ENCODE data around the gene EID1.

The EID1 gene

DNA sequence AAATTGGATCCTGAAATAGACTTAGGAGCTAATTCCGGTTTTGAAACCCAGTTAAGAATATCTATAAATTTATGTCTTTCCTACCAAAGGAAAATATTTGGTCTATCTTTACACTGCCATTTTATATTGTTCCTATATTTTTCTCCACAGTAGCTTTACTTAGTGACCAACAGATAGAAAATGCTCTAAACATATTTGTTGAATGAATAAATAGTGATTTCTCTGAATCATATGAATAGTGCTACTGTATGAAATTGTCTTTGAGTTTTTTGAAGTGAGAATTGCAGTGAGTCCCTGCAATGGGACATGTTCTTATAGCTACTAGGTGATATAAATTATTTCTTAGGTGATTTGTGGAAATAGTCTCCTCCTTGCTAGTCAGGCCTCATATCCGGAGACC, 18.5 kb upstream of the EID1 start:
- Mint-ChIP-seq H3K9me3 (no peaks in the 10 kb centered on the region), H3K27ac (no peak overlapping the region), H3K4me3 (no peak overlapping the region), H3K36me3 (ENCODE audit: low read depth) (no peaks in the 10 kb centered on the region), H3K4me1 (peaks cover 12% of the 10 kb centered on the region), H3K27me3 (peaks cover 4% of the 10 kb centered on the region)
- no peak for ATAC-seq
- no peak for DNase-seq

- no peaks in the 10 kb centered on the region for H3K9me3 Mint-ChIP-seq
- H3K27me3 Mint-ChIP-seq, result peaks cover 3% of the 10 kb centered on the region
- peak; percentile 32 for DNase-seq
- H3K27ac Mint-ChIP-seq, result no peak overlapping the region
- H3K4me1 Mint-ChIP-seq, result peaks cover 18% of the 10 kb centered on the region
- H3K36me3 Mint-ChIP-seq (ENCODE audit: low read depth), result no peaks in the 10 kb centered on the region
- H3K4me3 Mint-ChIP-seq, result no peak overlapping the region
- ATAC-seq, result peak; percentile 58
Observed at GRCh38 chr15:48861813-48862431, 16.0 kb upstream of the EID1 start.

GRCh38 chr15:48862705-48863104, 15.2 kb upstream of the EID1 start:
- Mint-ChIP-seq H3K27me3 (peaks cover 5% of the 10 kb centered on the region), H3K36me3 (ENCODE audit: low read depth) (no peaks in the 10 kb centered on the region), H3K9me3 (no peaks in the 10 kb centered on the region), H3K4me3 (no peak overlapping the region), H3K4me1 (peaks cover 18% of the 10 kb centered on the region), H3K27ac (no peak overlapping the region)
- DNase-seq, result peak; percentile 19
- ATAC-seq, result peak; percentile 85

- no peak for DNase-seq
- no peak for ATAC-seq
- Mint-ChIP-seq H3K4me3 (no peak overlapping the region), H3K36me3 (ENCODE audit: low read depth) (no peaks in the 10 kb centered on the region), H3K27ac (no peak overlapping the region), H3K27me3 (peaks cover 15% of the 10 kb centered on the region), H3K4me1 (peaks cover 15% of the 10 kb centered on the region), H3K9me3 (no peaks in the 10 kb centered on the region)
Observed at GRCh38 chr15:48865370-48866079, 12.4 kb upstream of the EID1 start.

DNA sequence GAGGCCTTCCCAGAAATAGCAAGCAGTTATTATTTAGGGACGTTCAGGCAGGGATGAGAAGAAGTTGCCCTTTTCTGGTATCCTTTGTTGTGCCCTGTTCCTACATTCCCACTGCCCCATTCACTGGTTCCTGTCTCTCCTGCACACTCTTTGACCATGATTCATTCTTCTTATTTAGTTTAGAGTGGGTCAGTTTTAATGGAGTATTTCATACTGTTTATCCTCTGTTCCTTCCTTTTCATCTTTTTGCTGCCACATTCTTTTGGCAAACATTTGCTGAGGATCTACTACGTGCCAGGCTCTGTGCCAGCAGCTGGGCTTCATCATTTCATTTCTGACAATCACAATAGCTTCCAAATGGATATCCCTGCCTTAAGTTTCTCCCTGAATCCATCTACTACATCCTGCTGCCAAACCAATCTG, 11.8 kb upstream of the EID1 start:
- Mint-ChIP-seq H3K36me3 (ENCODE audit: low read depth) (no peaks in the 10 kb centered on the region), H3K27me3 (peaks cover 20% of the 10 kb centered on the region), H3K9me3 (no peaks in the 10 kb centered on the region), H3K27ac (no peak overlapping the region), H3K4me3 (no peak overlapping the region), H3K4me1 (peaks cover 15% of the 10 kb centered on the region)
- no peak for ATAC-seq
- DNase-seq, result no peak

DNA sequence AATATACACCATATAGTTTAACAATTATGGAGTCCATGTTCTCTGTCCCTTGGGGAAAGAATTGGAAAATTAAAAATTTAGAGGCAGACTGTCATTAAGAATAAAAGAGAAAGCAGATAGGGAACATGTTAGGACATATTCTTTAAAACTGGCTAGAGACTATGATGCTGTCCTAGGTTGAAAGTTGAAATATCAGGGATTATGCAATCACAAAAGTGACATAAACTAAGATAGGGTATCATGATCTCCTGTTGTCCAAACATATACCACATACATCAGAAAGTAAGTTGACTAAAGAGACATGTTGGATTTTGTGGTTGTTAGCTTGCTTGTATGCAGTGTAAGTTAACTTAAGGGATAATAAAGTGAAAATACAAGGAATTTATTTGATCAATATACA, 9.9 kb upstream of the EID1 start:
- Mint-ChIP-seq H3K4me3 (no peak overlapping the region), H3K27ac (no peak overlapping the region), H3K4me1 (peaks cover 6% of the 10 kb centered on the region), H3K27me3 (peaks cover 32% of the 10 kb centered on the region), H3K9me3 (no peaks in the 10 kb centered on the region), H3K36me3 (ENCODE audit: low read depth) (no peaks in the 10 kb centered on the region)
- ATAC-seq, result no peak
- no peak for DNase-seq

- H3K27me3 Mint-ChIP-seq, result peaks cover 36% of the 10 kb centered on the region
- DNase-seq (no peak), ATAC-seq (no peak)
- H3K4me1 Mint-ChIP-seq, result peaks cover 6% of the 10 kb centered on the region
- no peaks in the 10 kb centered on the region for H3K36me3 Mint-ChIP-seq (ENCODE audit: low read depth)
- no peak overlapping the region for H3K27ac Mint-ChIP-seq
- H3K9me3 Mint-ChIP-seq, result no peaks in the 10 kb centered on the region
- no peak overlapping the region for H3K4me3 Mint-ChIP-seq
Observed at GRCh38 chr15:48868536-48868935, 9.4 kb upstream of the EID1 start.

GRCh38 chr15:48869966-48870365, 8.0 kb upstream of the EID1 start:
- no peak overlapping the region for H3K27ac Mint-ChIP-seq
- DNase-seq (no peak), ATAC-seq (no peak)
- no peak overlapping the region for H3K4me3 Mint-ChIP-seq
- H3K27me3 Mint-ChIP-seq, result peaks cover 42% of the 10 kb centered on the region
- peaks cover 6% of the 10 kb centered on the region for H3K4me1 Mint-ChIP-seq
- H3K36me3 Mint-ChIP-seq (ENCODE audit: low read depth), result no peaks in the 10 kb centered on the region
- no peaks in the 10 kb centered on the region for H3K9me3 Mint-ChIP-seq

- no peaks in the 10 kb centered on the region for H3K9me3 Mint-ChIP-seq
- H3K4me3 Mint-ChIP-seq, result no peak overlapping the region
- H3K4me1 Mint-ChIP-seq, result peaks cover 7% of the 10 kb centered on the region
- H3K36me3 Mint-ChIP-seq (ENCODE audit: low read depth), result no peaks in the 10 kb centered on the region
- DNase-seq, result no peak
- no peak for ATAC-seq
- H3K27me3 Mint-ChIP-seq, result peaks cover 38% of the 10 kb centered on the region
- H3K27ac Mint-ChIP-seq, result no peak overlapping the region
Observed at GRCh38 chr15:48871542-48871941, 6.4 kb upstream of the EID1 start.

GRCh38 chr15:48872632-48873031, 5.3 kb upstream of the EID1 start:
- DNase-seq, result no peak
- Mint-ChIP-seq H3K9me3 (no peaks in the 10 kb centered on the region), H3K27me3 (peaks cover 37% of the 10 kb centered on the region), H3K27ac (no peak overlapping the region), H3K36me3 (ENCODE audit: low read depth) (peaks cover 2% of the 10 kb centered on the region), H3K4me1 (peaks cover 14% of the 10 kb centered on the region), H3K4me3 (no peak overlapping the region)
- ATAC-seq, result no peak

DNA sequence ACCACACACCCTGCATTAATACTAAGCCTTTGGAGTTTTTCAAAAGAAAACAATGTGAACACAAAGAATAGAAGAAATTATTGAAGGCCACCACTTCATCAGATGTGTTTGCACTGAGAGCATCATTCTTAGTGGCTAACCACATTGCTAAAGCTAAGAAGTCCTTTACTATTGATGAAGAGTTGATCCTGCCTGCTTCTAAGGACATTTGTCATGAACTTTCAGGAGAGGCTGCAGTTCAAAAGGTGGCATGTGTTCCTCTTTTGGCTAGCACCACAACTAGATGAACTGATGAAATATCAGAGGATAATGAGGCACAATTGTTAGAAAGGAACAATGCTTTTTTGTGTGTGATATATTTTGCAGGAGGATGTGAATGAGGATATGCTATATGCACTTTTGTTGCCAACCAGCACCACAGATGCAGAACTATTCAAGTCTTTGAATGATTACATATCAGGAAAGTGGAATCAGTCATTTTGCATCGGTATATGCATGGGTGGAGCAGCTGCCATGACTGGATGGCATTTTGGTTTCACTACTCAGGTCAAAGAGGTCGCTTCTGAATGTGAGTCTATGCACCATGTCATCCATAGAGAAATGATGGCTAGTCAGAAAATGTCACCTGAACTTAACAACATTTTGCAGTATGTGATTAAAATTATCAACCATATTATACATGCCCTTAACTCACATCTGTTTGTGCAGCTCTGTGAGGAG, 2.5 kb upstream of the EID1 start:
- peaks cover 28% of the 10 kb centered on the region for H3K36me3 Mint-ChIP-seq (ENCODE audit: low read depth)
- peaks cover 40% of the 10 kb centered on the region for H3K4me1 Mint-ChIP-seq
- no peak overlapping the region for H3K27ac Mint-ChIP-seq
- no peak for ATAC-seq
- peaks cover 26% of the 10 kb centered on the region for H3K27me3 Mint-ChIP-seq
- H3K4me3 Mint-ChIP-seq, result no peak overlapping the region
- no peaks in the 10 kb centered on the region for H3K9me3 Mint-ChIP-seq
- DNase-seq, result no peak

- Mint-ChIP-seq H3K27me3 (peaks cover 22% of the 10 kb centered on the region), H3K27ac (no peak overlapping the region), H3K36me3 (ENCODE audit: low read depth) (peaks cover 28% of the 10 kb centered on the region), H3K9me3 (no peaks in the 10 kb centered on the region), H3K4me3 (no peak overlapping the region), H3K4me1 (peaks cover 43% of the 10 kb centered on the region)
- DNase-seq (no peak), ATAC-seq (no peak)
Observed at GRCh38 chr15:48876057-48876456, 1.9 kb upstream of the EID1 start.

- H3K27ac Mint-ChIP-seq, result no peak overlapping the region
- H3K4me1 Mint-ChIP-seq, result peaks cover 62% of the 10 kb centered on the region
- H3K36me3 Mint-ChIP-seq (ENCODE audit: low read depth), result peaks cover 34% of the 10 kb centered on the region
- ATAC-seq (no peak), DNase-seq (no peak)
- no peaks in the 10 kb centered on the region for H3K9me3 Mint-ChIP-seq
- peaks cover 5% of the 10 kb centered on the region for H3K27me3 Mint-ChIP-seq
- peak overlapping the region; percentile 97 for H3K4me3 Mint-ChIP-seq
Observed at GRCh38 chr15:48880070-48880634, 2.2 kb downstream of the EID1 start.

DNA sequence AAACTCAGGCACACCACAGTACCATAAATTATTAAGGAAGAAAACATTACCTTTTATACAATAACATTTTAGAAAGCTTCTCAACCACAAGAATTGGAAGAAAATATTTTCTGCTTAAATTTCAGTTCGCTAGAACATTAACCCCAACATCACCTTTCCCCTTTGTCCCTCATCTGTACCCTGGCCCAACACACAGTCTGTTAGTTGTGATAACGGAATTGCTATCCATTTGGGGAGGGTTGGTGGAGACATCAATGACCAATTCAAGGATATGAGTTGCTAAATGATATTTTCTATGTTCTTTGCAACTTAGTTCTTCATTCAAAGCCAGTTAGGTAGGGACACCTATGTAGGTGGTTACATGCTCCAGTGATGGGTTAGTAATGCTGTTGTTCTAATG, 5.8 kb downstream of the EID1 start:
- Mint-ChIP-seq H3K36me3 (ENCODE audit: low read depth) (peaks cover 23% of the 10 kb centered on the region), H3K27me3 (peaks cover 12% of the 10 kb centered on the region), H3K4me3 (no peak overlapping the region), H3K27ac (no peak overlapping the region), H3K9me3 (no peaks in the 10 kb centered on the region), H3K4me1 (peaks cover 48% of the 10 kb centered on the region)
- ATAC-seq (no peak), DNase-seq (no peak)

DNA sequence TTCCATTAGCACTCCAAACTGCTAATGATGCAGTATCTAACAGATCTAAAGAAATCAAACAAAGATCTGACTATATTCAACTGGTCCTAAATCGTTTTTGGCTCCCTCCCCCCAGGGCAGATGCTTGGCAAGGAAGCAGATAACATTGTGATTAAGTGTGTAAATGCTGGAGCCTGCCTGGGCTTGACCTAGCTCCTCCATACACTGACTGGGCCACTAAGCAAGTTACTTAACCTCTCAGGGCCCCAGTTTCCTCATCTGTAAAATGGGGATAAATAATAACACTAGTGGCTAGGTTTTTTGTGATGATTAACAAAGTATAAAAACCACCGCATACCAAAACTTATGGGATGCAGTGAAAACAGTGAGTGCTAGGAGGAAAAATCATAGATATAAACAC, 9.2 kb downstream of the EID1 start:
- H3K4me1 Mint-ChIP-seq, result peaks cover 30% of the 10 kb centered on the region
- H3K36me3 Mint-ChIP-seq (ENCODE audit: low read depth), result peaks cover 3% of the 10 kb centered on the region
- no peaks in the 10 kb centered on the region for H3K9me3 Mint-ChIP-seq
- DNase-seq (no peak), ATAC-seq (no peak)
- peaks cover 13% of the 10 kb centered on the region for H3K27me3 Mint-ChIP-seq
- H3K4me3 Mint-ChIP-seq, result no peak overlapping the region
- H3K27ac Mint-ChIP-seq, result no peak overlapping the region
